ENCODE data around the gene CHMP1A.

- no peak for TF ChIP-seq EZH2 (IDR thresholded peaks at IDR 0.05; ENCODE audit: low read depth)
- TF ChIP-seq CTCF (conservative IDR thresholded peaks at IDR 0.05) = no peak
Measured at GRCh38 chr16:89687092-89687940, 29.8 kb upstream of the CHMP1A start.
